B cell (primary cell): ENCODE measurements around the gene QSOX2. TPM values are rescaled to one million over a fixed set of nuclear protein-coding genes. Genes with fewer than 3 reads are reported as not detected.

Source experiments
- ATAC-seq: fragments of 200-7000 bp; cut with Tn5 transposase; one replicate; pipeline ENCODE4 v1.10.0; 2021; ENCODE audit warnings: low read depth, mild to moderate bottlenecking, moderate number of reproducible peaks, moderate library complexity
- CTCF ChIA-PET: fragments of 350-600 bp; sonication (Branson Sonifier 250); formaldehyde crosslinking; loops from one replicate; lab custom pipeline; 2021; ENCODE audit warnings: antibody characterized with exemption, inconsistent platforms; lab: Charles Lee
- POLR2A ChIA-PET: fragments of 350-600 bp; sonication (Branson Sonifier 250); formaldehyde crosslinking; loops from one replicate; lab custom pipeline; 2021; ENCODE audit warnings: antibody characterized with exemption; lab: Charles Lee
- DNase-seq: peaks from one replicate; pipeline ENCODE4 v3.0.0; 2013
- H2AFZ ChIP-seq: 2 replicates; pipeline ENCODE4 v1.6.1; 2012; ENCODE audit warnings: mild to moderate bottlenecking, low read depth, low read length; ENCODE audit not compliant: insufficient read depth, poor library complexity, severe bottlenecking
- H3K27ac ChIP-seq, 2 donors: 1 replicate in 1 of 2; 2 replicates in 1 of 2; pipeline ENCODE4 v1.5.1; 2012 to 2013; ENCODE audit warnings: low read length in 2 of 2, mild to moderate bottlenecking in 2 of 2, moderate library complexity in 1 of 2
- H3K27me3 ChIP-seq, 4 experiments: fragments of 200-600 bp in 1 of 4; sonication (generic) in 1 of 4; replicated peaks in 1 of 4; 1 replicate in 2 of 4; 2 replicates in 2 of 4; pipeline versions ENCODE4 v1.6.1 to v1.7.0; 2013 to 2016; ENCODE audit warnings: low read length in 3 of 4, mild to moderate bottlenecking in 2 of 4, mixed read lengths in 1 of 4, moderate library complexity in 1 of 4; ENCODE audit not compliant: insufficient read depth in 4 of 4, control insufficient read depth in 3 of 4; ENCODE audit errors: control extremely low read depth in 1 of 4
- H3K36me3 ChIP-seq, 2 experiments: replicated peaks in 1 of 2; 1 replicate in 1 of 2; 2 replicates in 1 of 2; pipeline versions ENCODE4 v1.6.1 to v1.7.1; 2013; ENCODE audit warnings: low read length in 1 of 2; ENCODE audit not compliant: insufficient read depth in 2 of 2, control insufficient read depth in 1 of 2; ENCODE audit errors: control extremely low read depth in 1 of 2, extremely low read depth in 1 of 2
- H3K4me1 ChIP-seq, 2 donors: fragments of 200-600 bp in 1 of 2; sonication (generic) in 1 of 2; 1 replicate in 1 of 2; 2 replicates in 1 of 2; pipeline versions ENCODE4 v1.5.1 to v1.6.1; 2013 to 2017; ENCODE audit warnings: low read length in 2 of 2; ENCODE audit not compliant: control insufficient read depth in 2 of 2, insufficient read depth in 2 of 2
- H3K4me2 ChIP-seq: replicated peaks from 2 replicates; pipeline ENCODE3; 2012; ENCODE audit warnings: mild to moderate bottlenecking, low read depth, low read length; ENCODE audit not compliant: poor library complexity, severe bottlenecking
- H3K4me3 ChIP-seq, 5 experiments: fragments of 200-600 bp in 1 of 5; sonication (generic) in 1 of 5; 1 replicate in 3 of 5; 2 replicates in 2 of 5; pipeline versions ENCODE4 v1.5.1 to v1.7.0; 2011 to 2016; ENCODE audit warnings: low read length in 4 of 5, mild to moderate bottlenecking in 4 of 5, low read depth in 2 of 5, control low read depth in 1 of 5, moderate library complexity in 1 of 5; ENCODE audit not compliant: insufficient read depth in 1 of 5; ENCODE audit errors: control extremely low read depth in 1 of 5, extremely low read depth in 1 of 5
- H3K79me2 ChIP-seq: fragments of 200-600 bp; sonication (generic); one replicate; pipeline ENCODE4 v1.6.0; 2016; ENCODE audit warnings: low read length; ENCODE audit not compliant: control insufficient read depth, insufficient read depth
- H3K9ac ChIP-seq: fragments of 200-600 bp; sonication (generic); 2 replicates; pipeline ENCODE4 v1.6.1; 2017; ENCODE audit warnings: mild to moderate bottlenecking, low read length, moderate library complexity
- H3K9me3 ChIP-seq, 3 donors: one replicate each; pipeline versions ENCODE4 v1.6.1 to v1.7.1; 2013; ENCODE audit warnings: low read length in 2 of 3; ENCODE audit not compliant: control insufficient read depth in 2 of 3, insufficient read depth in 1 of 3; ENCODE audit errors: control extremely low read depth in 1 of 3
- H4K20me1 ChIP-seq: 2 replicates; pipeline ENCODE4 v1.6.0; 2012; ENCODE audit warnings: mild to moderate bottlenecking, low read length; ENCODE audit not compliant: insufficient read depth, control insufficient read depth, poor library complexity, severe bottlenecking
- H3K27ac Mint-ChIP-seq: one replicate; pipeline ENCODE4 v1.8.0; 2021; ENCODE audit warnings: mixed read lengths
- H3K27me3 Mint-ChIP-seq: one replicate; pipeline ENCODE4 v1.8.0; 2021; ENCODE audit warnings: mixed read lengths
- H3K4me1 Mint-ChIP-seq: one replicate; pipeline ENCODE4 v1.8.0; 2021; ENCODE audit warnings: mixed read lengths
- H3K4me3 Mint-ChIP-seq: one replicate; pipeline ENCODE4 v1.8.0; 2021; ENCODE audit warnings: mixed read lengths
- H3K9me3 Mint-ChIP-seq: one replicate; pipeline ENCODE4 v1.8.0; 2022; ENCODE audit warnings: mixed read lengths; ENCODE audit not compliant: insufficient read depth
- EZH2 ChIP-seq: IDR thresholded peaks from 2 replicates; pipeline ENCODE4 v1.6.1; 2012; ENCODE audit warnings: borderline replicate concordance, low read depth, mild to moderate bottlenecking, moderate library complexity, low read length; ENCODE audit not compliant: insufficient read depth, poor library complexity, severe bottlenecking
- WGBS: methylation state at CpG from one replicate; pipeline ENCODE4 v1.1.5; 2013; ENCODE audit warnings: missing lambda C conversion rate; ENCODE audit not compliant: insufficient coverage; 5-methylcytosine and 5-hydroxymethylcytosine counted together
- intact Hi-C: fragments of 100-400 bp; cut with micrococcal nuclease; formaldehyde crosslinking; loops from one replicate; pipeline ENCODE4 v1.10.0; 2022
- polyA plus RNA-seq: library from polyadenylated mRNA; depleted of rRNA; stranded (reverse); fragments of >200 nt; gene quantifications from 2 replicates; pipeline ENCODE4 v1.2.3, GENCODE V29; 2012
- total RNA-seq, 2 donors: library from RNA; stranded (reverse); fragments of 120-200 nt in 1 of 2; gene quantifications; 1 replicate in 1 of 2; 2 replicates in 1 of 2; pipeline versions ENCODE4 v1.2.3 to v1.2.4, GENCODE V29; 2013 to 2022
- TF ChIP-seq, protein P1 (sequence below): fragments of 200-600 bp; IDR thresholded peaks from one replicate; pipeline ENCODE4 v1.8.0; 2022; ENCODE audit warnings: antibody characterized with exemption, mild to moderate bottlenecking

Gene QSOX2
- total and polyA plus RNA-seq, 2 donors (not counting 1 experiment from before 2014, with no cell fraction given) = 62.9 to 139 TPM

DNA sequence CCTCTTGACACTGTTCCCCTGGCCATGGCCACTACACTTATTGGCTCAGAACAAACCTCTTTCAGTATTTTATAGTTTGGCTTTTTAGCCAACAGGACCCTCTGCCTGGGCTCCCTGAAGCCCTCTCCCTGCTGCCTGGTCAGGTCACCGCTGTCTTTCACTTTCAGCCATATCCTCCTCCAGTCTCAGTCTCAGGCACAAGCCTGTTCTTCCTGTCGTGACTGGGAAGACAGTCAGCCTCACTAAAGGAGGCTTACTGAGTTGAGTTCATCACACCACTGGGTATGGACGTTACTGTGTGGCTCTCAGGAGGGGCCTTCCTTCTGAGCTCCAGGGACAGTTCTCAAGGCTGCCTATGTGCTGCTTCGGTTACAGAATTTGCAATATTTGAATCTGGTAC lies 2.0 kb downstream of the QSOX2 start:
- Histone ChIP-seq H3K9me3 (no peaks in the 10 kb centered on the region), H3K36me3 (peaks cover 2 to 15% of the 10 kb centered on the region in 2 experiments), H3K4me2 (peak overlapping the region; percentile 86), H3K4me1 (peaks cover 63 to 69% of the 10 kb centered on the region in 2 donors), H3K79me2 (peaks cover 59% of the 10 kb centered on the region), H3K4me3 (peak overlapping the region; percentile 66 to 97 (median 90)), H3K27me3 (no peaks in the 10 kb centered on the region), H3K9ac (peak overlapping the region; percentile 88), H2AFZ (no peak overlapping the region), H4K20me1 (peaks cover 47% of the 10 kb centered on the region), H3K27ac (peak overlapping the region; percentile 70 to 83)
- Mint-ChIP-seq H3K9me3 (no peaks in the 10 kb centered on the region), H3K4me1 (peaks cover 69% of the 10 kb centered on the region), H3K27ac (peak overlapping the region; percentile 90), H3K27me3 (no peaks in the 10 kb centered on the region), H3K4me3 (peak overlapping the region; percentile 94)
- no peak for TF ChIP-seq EZH2
- TF ChIP-seq, protein P1, sequence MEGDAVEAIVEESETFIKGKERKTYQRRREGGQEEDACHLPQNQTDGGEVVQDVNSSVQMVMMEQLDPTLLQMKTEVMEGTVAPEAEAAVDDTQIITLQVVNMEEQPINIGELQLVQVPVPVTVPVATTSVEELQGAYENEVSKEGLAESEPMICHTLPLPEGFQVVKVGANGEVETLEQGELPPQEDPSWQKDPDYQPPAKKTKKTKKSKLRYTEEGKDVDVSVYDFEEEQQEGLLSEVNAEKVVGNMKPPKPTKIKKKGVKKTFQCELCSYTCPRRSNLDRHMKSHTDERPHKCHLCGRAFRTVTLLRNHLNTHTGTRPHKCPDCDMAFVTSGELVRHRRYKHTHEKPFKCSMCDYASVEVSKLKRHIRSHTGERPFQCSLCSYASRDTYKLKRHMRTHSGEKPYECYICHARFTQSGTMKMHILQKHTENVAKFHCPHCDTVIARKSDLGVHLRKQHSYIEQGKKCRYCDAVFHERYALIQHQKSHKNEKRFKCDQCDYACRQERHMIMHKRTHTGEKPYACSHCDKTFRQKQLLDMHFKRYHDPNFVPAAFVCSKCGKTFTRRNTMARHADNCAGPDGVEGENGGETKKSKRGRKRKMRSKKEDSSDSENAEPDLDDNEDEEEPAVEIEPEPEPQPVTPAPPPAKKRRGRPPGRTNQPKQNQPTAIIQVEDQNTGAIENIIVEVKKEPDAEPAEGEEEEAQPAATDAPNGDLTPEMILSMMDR = no peak
- ATAC-seq = no peak
- 10% methylated on average over 4 of the region's 4 CpGs for WGBS
- DNase-seq = peak; percentile 27
- CTCF ChIA-PET = interaction anchor here (1.1 to 8.5 kb wide), 11 partner anchors 9 to 73 kb away, joined by 3 to 102 read pairs (median 6); no protein-coding TSS in a partner anchor
- POLR2A ChIA-PET = interaction anchor here (0.8 kb wide), 1 partner anchor 73 kb away, joined by 4 read pairs; no protein-coding TSS in a partner anchor
- intact Hi-C loops = loop anchor here (1.0 to 10.0 kb wide), 6 partner anchors 18 to 279 kb away; partner anchors contain the start of genes SNAPC4, TMEM250 and UBAC1

DNA sequence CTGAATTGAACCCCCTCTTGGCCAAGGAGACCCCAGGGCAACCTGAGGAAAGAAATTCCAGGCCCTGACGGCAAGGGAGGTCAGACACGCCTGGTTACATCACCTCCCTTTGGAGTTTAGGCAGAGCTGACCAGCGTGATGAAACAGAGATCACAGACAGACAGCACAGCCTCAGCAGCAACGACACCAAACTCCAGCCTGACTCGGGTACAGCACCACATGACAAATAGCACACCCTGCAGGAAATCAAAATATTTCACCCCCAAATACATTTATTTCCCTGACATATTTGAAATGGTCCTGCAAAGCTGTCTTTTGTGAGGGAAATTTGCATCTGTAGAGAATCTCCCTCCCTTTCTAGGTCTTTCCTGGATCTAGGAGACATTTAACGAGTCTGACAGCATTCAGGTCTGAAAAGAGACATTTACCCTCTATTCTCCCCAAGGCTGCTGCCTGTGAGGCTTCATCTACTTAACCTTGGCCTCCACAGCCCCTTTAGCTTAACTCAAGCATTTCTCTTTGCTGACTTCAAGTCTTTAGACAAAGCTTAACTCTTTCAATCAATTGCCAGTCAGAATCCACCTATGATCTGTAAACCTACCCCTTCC lies 2.6 kb downstream of the QSOX2 start:
- H4K20me1 ChIP-seq = peaks cover 53% of the 10 kb centered on the region
- H3K4me2 ChIP-seq = peak overlapping the region; percentile 86
- intact Hi-C loops = loop anchor here (1.0 to 10.0 kb wide), 4 partner anchors 40 to 278 kb away; partner anchors contain the start of genes SNAPC4 and UBAC1
- peaks cover 69 to 75% of the 10 kb centered on the region in 2 donors for H3K4me1 ChIP-seq
- H2AFZ ChIP-seq = no peak overlapping the region
- no peaks in the 10 kb centered on the region for H3K9me3 ChIP-seq
- CTCF ChIA-PET = interaction anchor here (1.1 to 8.5 kb wide), 13 partner anchors 9 to 103 kb away, joined by 3 to 102 read pairs (median 5); no protein-coding TSS in a partner anchor
- peak overlapping the region; percentile 88 for H3K9ac ChIP-seq
- POLR2A ChIA-PET = interaction anchor here (0.6 to 2.1 kb wide), 4 partner anchors 17 to 73 kb away, joined by 3 to 8 read pairs (median 6); no protein-coding TSS in a partner anchor
- ATAC-seq (no peak), DNase-seq (peak; percentile 70)
- peaks cover 2 to 15% of the 10 kb centered on the region in 2 experiments for H3K36me3 ChIP-seq
- peaks cover 65% of the 10 kb centered on the region for H3K79me2 ChIP-seq
- no peaks in the 10 kb centered on the region for H3K9me3 Mint-ChIP-seq
- peak overlapping the region; percentile 94 for H3K4me3 Mint-ChIP-seq
- no peaks in the 10 kb centered on the region for H3K27me3 Mint-ChIP-seq
- TF ChIP-seq, protein P1 = peak; percentile 76
- no peak for TF ChIP-seq EZH2
- H3K4me3 ChIP-seq = peak overlapping the region; percentile 66 to 97 (median 90)
- H3K27ac ChIP-seq = peak overlapping the region; percentile 70 to 83
- peaks cover 75% of the 10 kb centered on the region for H3K4me1 Mint-ChIP-seq
- no peaks in the 10 kb centered on the region for H3K27me3 ChIP-seq
- H3K27ac Mint-ChIP-seq = peak overlapping the region; percentile 90
- WGBS = 77% methylated on average over 4 of the region's 6 CpGs
